Tibial nerve (tissue), 4 donors: ENCODE measurements around the gene PTPRK. TPM values are rescaled to one million over a fixed set of nuclear protein-coding genes. Genes with fewer than 3 reads are reported as not detected.
A peak's percentile ranks its signal among the peaks of the same experiment; 100 is the strongest.

ENCODE experiments used
- DNase-seq, 2 donors: peaks; one replicate each; pipeline ENCODE4 v3.0.0-alpha.2; 2019; ENCODE audit warnings: low spot score in 2 of 2
- H3K27ac ChIP-seq, 4 donors: fragments of 200-600 bp; sonication (generic) in 3 of 4; one replicate each; pipeline ENCODE4 v1.5.1; 2017 to 2019; ENCODE audit warnings: mild to moderate bottlenecking in 1 of 4
- H3K27me3 ChIP-seq, 2 donors: fragments of 200-600 bp; sonication (generic) in 1 of 2; one replicate each; pipeline versions ENCODE4 v1.5.1 to v1.6.0; 2017 to 2019
- H3K36me3 ChIP-seq, 3 donors: fragments of 200-600 bp; sonication (generic); one replicate each; pipeline ENCODE4 v1.5.1; 2018 to 2019
- H3K4me1 ChIP-seq, 4 donors: fragments of 200-600 bp; sonication (generic) in 3 of 4; one replicate each; pipeline ENCODE4 v1.5.1; 2017 to 2019
- H3K4me3 ChIP-seq, 4 donors: fragments of 200-600 bp; sonication (generic) in 3 of 4; one replicate each; pipeline ENCODE4 v1.5.1; 2017 to 2019; ENCODE audit warnings: mild to moderate bottlenecking in 1 of 4, moderate library complexity in 1 of 4
- H3K9me3 ChIP-seq, 4 donors: fragments of 200-600 bp; sonication (generic) in 3 of 4; one replicate each; pipeline ENCODE4 v1.5.1; 2017 to 2019
- CTCF ChIP-seq, 5 experiments: fragments of 200-600 bp in 3 of 5; fragments of 450-650 bp in 2 of 5; sonication (generic) in 3 of 5; IDR thresholded peaks; one replicate each; pipeline ENCODE4 v1.5.1; 2016 to 2019; ENCODE audit warnings: antibody characterized with exemption in 5 of 5, mild to moderate bottlenecking in 3 of 5, moderate library complexity in 2 of 5
- EP300 ChIP-seq, 2 donors: sonication (generic); formaldehyde crosslinking; IDR thresholded peaks; one replicate each; pipeline ENCODE4 v1.6.1; 2017; ENCODE audit warnings: antibody characterized with exemption in 2 of 2, mild to moderate bottlenecking in 1 of 2
- POLR2A ChIP-seq, 2 donors: fragments of 450-650 bp; IDR thresholded peaks; one replicate each; pipeline ENCODE4 v1.6.1; 2017; ENCODE audit warnings: antibody characterized with exemption in 2 of 2, mild to moderate bottlenecking in 2 of 2, moderate library complexity in 2 of 2
- WGBS, 2 donors: methylation state at CpG; one replicate each; pipeline ENCODE4 v1.1.5; 2018; 5-methylcytosine and 5-hydroxymethylcytosine counted together
- total RNA-seq, 4 donors: library from RNA; depleted of rRNA; stranded (reverse); fragments of >200 nt; gene quantifications; one replicate each; pipeline ENCODE4 v1.1.0, GENCODE V29; 2016

Gene PTPRK
- total RNA-seq, 4 donors from 2014 or later, result 17.4 to 26.1 (median 21.2) TPM

GRCh38 chr6:128333581-128334223, 186.7 kb downstream of the PTPRK start:
- DNase-seq, result no peak
- Histone ChIP-seq H3K4me1 (peaks cover 0 to 3% (median 0%) of the 10 kb centered on the region in 4 donors), H3K27me3 (no peaks in the 10 kb centered on the region), H3K9me3 (no peaks in the 10 kb centered on the region), H3K36me3 (no peaks in the 10 kb centered on the region), H3K4me3 (no peak overlapping the region), H3K27ac (no peak overlapping the region)
- 75 to 90% methylated on average over 5 of the region's 5 CpGs for WGBS, 2 donors
- TF ChIP-seq POLR2A (IDR thresholded peaks at IDR 0.05) (no peak), EP300 (IDR thresholded peaks at IDR 0.05) (no peak), CTCF (IDR thresholded peaks at IDR 0.05) (no peak)

GRCh38 chr6:128327890-128328289, 192.5 kb downstream of the PTPRK start:
- no peaks in the 10 kb centered on the region for H3K36me3 ChIP-seq
- H3K27me3 ChIP-seq, result no peaks in the 10 kb centered on the region
- no peak overlapping the region for H3K27ac ChIP-seq
- DNase-seq, result no peak
- peaks cover 0 to 7% (median 0%) of the 10 kb centered on the region in 4 donors for H3K9me3 ChIP-seq
- H3K4me1 ChIP-seq, result no peaks in the 10 kb centered on the region
- peak in 1 of 5 experiments; percentile 23 for TF ChIP-seq CTCF (IDR thresholded peaks at IDR 0.05)
- no peak for TF ChIP-seq EP300 (IDR thresholded peaks at IDR 0.05)
- H3K4me3 ChIP-seq, result no peak overlapping the region
- 87 to 95% methylated on average over 3 of the region's 3 CpGs for WGBS, 2 donors

GRCh38 chr6:128323011-128323410, 197.4 kb downstream of the PTPRK start:
- WGBS, 2 donors, result 47 to 70% methylated on average over 1 of the region's 1 CpG
- TF ChIP-seq POLR2A (IDR thresholded peaks at IDR 0.05), result no peak
- no peak for TF ChIP-seq EP300 (IDR thresholded peaks at IDR 0.05)
- TF ChIP-seq CTCF (IDR thresholded peaks at IDR 0.05), result no peak
- peaks cover 0 to 7% (median 0%) of the 10 kb centered on the region in 4 donors for H3K9me3 ChIP-seq
- H3K4me3 ChIP-seq, result no peak overlapping the region
- no peak overlapping the region for H3K27ac ChIP-seq
- H3K27me3 ChIP-seq, result no peaks in the 10 kb centered on the region
- DNase-seq, result no peak
- H3K36me3 ChIP-seq, result no peaks in the 10 kb centered on the region
- H3K4me1 ChIP-seq, result no peaks in the 10 kb centered on the region

- no peak for DNase-seq
- 82 to 85% methylated on average over 1 of the region's 1 CpG for WGBS, 2 donors
- H3K9me3 ChIP-seq, result no peaks in the 10 kb centered on the region
- TF ChIP-seq EP300 (IDR thresholded peaks at IDR 0.05), result no peak
- no peak for TF ChIP-seq CTCF (IDR thresholded peaks at IDR 0.05)
- no peak for TF ChIP-seq POLR2A (IDR thresholded peaks at IDR 0.05)
- no peaks in the 10 kb centered on the region for H3K4me1 ChIP-seq
- H3K27ac ChIP-seq, result no peak overlapping the region
- H3K36me3 ChIP-seq, result no peaks in the 10 kb centered on the region
- H3K27me3 ChIP-seq, result no peaks in the 10 kb centered on the region
- no peak overlapping the region for H3K4me3 ChIP-seq
These were observed 200.5 kb downstream of the PTPRK start for GRCh38 chr6:128319946-128320345.

- Histone ChIP-seq H3K4me3 (no peak overlapping the region), H3K36me3 (no peaks in the 10 kb centered on the region), H3K9me3 (no peaks in the 10 kb centered on the region), H3K27me3 (no peaks in the 10 kb centered on the region), H3K27ac (no peak overlapping the region), H3K4me1 (no peaks in the 10 kb centered on the region)
- no peak for TF ChIP-seq POLR2A (IDR thresholded peaks at IDR 0.05)
- no peak for TF ChIP-seq EP300 (IDR thresholded peaks at IDR 0.05)
- TF ChIP-seq CTCF (IDR thresholded peaks at IDR 0.05), result no peak
- 90 to 95% methylated on average over 3 of the region's 3 CpGs for WGBS, 2 donors
- DNase-seq, result no peak
These were observed 201.2 kb downstream of the PTPRK start for GRCh38 chr6:128319157-128319556.
